Measurements from ENCODE around the gene NUP93.

DNA sequence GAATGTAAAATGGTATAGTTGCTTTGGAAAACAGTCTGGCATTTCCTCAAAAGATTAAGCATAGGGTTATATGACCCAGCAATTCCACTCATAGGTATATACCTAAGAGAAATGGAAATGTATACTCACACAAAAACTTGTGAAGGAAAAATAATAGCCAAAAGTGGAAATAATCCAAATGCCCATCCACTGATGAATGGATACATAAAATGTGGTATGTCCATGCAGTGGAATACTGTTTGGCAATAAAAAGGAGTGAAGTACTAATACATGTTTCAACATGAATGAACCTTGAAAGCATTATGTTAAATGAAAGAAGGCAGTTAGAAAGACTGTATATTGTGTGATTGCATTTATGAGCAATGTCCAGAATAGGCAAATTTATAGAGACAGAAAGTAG is 25.1 kb downstream of the NUP93 start:
- TF ChIP-seq, protein P1, sequence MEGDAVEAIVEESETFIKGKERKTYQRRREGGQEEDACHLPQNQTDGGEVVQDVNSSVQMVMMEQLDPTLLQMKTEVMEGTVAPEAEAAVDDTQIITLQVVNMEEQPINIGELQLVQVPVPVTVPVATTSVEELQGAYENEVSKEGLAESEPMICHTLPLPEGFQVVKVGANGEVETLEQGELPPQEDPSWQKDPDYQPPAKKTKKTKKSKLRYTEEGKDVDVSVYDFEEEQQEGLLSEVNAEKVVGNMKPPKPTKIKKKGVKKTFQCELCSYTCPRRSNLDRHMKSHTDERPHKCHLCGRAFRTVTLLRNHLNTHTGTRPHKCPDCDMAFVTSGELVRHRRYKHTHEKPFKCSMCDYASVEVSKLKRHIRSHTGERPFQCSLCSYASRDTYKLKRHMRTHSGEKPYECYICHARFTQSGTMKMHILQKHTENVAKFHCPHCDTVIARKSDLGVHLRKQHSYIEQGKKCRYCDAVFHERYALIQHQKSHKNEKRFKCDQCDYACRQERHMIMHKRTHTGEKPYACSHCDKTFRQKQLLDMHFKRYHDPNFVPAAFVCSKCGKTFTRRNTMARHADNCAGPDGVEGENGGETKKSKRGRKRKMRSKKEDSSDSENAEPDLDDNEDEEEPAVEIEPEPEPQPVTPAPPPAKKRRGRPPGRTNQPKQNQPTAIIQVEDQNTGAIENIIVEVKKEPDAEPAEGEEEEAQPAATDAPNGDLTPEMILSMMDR (IDR thresholded peaks at IDR 0.05; ENCODE audit: poor library complexity, severe bottlenecking) = no peak
- TF ChIP-seq POLR2AphosphoS5 (IDR thresholded peaks at IDR 0.05) = no peak
- TF ChIP-seq RAD21 (conservative IDR thresholded peaks at IDR 0.05) = no peak
- TF ChIP-seq EZH2 (IDR thresholded peaks at IDR 0.05; ENCODE audit: borderline replicate concordance, insufficient read depth, low read length, poor library complexity, severe bottlenecking) = no peak
